ENCODE data around the gene CFAP410.
"Not testable (repeated sequence)": the region's sequence is repeated elsewhere in the genome, so short reads cannot be mapped to it uniquely, and the experiment has no call there.

CFAP410 gene

DNA sequence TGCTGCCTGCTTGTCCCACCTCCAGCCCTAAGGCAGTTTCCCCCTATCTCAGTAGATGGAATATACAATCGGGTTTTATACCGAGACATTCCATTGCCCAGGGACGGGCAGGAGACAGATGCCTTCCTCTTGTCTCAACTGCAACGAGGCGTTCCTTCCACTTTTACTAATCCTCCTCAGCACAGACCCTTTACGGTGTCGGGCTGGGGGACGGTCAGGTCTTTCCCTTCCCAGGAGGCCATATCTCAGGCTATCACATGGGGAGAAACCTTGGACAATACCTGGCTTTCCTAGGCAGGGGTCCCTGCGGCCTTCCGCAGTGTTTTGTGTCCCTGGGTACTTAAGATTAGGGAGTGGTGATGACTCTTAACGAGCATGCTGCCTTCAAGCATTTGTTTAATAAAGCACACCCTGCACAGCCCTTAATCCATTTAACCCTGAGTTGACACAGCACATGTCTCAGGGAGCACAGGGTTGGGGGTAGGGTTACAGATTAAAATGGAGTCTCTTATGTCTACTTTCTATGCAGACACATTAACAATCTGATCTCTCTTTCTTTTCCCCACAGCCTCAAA is 55.9 kb downstream of the CFAP410 start:
- not testable (repeated sequence) for H3K27ac Mint-ChIP-seq (ENCODE audit: low read depth); H3K27me3 Mint-ChIP-seq; H3K4me1 Mint-ChIP-seq; DNase-seq (ENCODE audit: low spot score in 2 of 2); H3K36me3 Mint-ChIP-seq (ENCODE audit: insufficient read depth); H3K4me3 Mint-ChIP-seq; ATAC-seq (replicated peaks; ENCODE audit: extremely low read depth, poor library complexity, severe bottlenecking); H3K9me3 Mint-ChIP-seq

DNA sequence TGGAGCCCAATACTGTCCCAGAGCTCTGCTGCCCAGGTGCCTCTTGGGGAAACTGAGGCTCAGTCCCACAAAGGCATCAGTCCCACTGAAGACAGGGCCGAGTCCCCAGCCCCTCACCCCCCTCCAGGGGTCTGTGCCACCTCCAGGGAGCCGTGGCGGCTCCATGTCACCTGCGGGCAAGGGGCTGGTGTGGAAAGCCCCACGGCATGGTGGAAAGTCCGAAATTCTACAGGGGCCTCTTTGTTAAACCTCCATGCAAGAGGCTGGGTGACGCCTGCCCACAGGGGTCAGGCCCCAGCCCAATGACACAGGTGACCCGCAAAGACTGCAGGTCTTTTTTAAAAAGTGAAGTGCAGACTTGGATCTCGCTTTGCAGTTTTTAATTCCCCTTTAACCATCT is 56.8 kb downstream of the CFAP410 start:
- Mint-ChIP-seq H3K36me3 (ENCODE audit: insufficient read depth) (no peaks in the 10 kb centered on the region), H3K9me3 (no peaks in the 10 kb centered on the region), H3K27ac (ENCODE audit: low read depth) (no peak overlapping the region), H3K4me1 (no peaks in the 10 kb centered on the region), H3K4me3 (no peak overlapping the region), H3K27me3 (no peaks in the 10 kb centered on the region)
- DNase-seq (ENCODE audit: low spot score in 2 of 2) (no peak), ATAC-seq (replicated peaks; ENCODE audit: extremely low read depth, poor library complexity, severe bottlenecking) (no peak)

DNA sequence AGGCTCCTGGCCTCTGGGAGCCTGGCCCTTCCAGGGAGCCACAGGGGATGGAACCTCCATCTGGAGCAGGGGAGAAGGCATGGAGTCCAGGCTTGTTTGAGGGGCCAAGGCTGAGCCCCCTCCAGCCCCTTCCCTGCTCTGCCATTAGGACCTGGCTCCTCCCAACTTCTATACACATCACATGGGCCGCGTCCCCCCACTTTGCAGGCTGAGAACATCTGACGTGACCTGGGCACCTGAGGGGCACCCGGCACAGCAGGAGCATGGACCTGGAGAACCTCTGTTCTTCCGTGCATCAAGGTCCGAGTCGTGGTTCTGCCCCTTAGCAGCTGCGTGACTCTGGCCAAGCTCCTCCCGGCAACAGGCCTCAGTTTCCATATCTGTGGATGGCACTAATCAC is 57.4 kb downstream of the CFAP410 start:
- Mint-ChIP-seq H3K4me1 (no peaks in the 10 kb centered on the region), H3K27ac (ENCODE audit: low read depth) (no peak overlapping the region), H3K36me3 (ENCODE audit: insufficient read depth) (no peaks in the 10 kb centered on the region), H3K9me3 (no peaks in the 10 kb centered on the region), H3K4me3 (no peak overlapping the region), H3K27me3 (no peaks in the 10 kb centered on the region)
- DNase-seq (ENCODE audit: low spot score in 2 of 2): no peak
- ATAC-seq (replicated peaks; ENCODE audit: extremely low read depth, poor library complexity, severe bottlenecking): no peak

DNA sequence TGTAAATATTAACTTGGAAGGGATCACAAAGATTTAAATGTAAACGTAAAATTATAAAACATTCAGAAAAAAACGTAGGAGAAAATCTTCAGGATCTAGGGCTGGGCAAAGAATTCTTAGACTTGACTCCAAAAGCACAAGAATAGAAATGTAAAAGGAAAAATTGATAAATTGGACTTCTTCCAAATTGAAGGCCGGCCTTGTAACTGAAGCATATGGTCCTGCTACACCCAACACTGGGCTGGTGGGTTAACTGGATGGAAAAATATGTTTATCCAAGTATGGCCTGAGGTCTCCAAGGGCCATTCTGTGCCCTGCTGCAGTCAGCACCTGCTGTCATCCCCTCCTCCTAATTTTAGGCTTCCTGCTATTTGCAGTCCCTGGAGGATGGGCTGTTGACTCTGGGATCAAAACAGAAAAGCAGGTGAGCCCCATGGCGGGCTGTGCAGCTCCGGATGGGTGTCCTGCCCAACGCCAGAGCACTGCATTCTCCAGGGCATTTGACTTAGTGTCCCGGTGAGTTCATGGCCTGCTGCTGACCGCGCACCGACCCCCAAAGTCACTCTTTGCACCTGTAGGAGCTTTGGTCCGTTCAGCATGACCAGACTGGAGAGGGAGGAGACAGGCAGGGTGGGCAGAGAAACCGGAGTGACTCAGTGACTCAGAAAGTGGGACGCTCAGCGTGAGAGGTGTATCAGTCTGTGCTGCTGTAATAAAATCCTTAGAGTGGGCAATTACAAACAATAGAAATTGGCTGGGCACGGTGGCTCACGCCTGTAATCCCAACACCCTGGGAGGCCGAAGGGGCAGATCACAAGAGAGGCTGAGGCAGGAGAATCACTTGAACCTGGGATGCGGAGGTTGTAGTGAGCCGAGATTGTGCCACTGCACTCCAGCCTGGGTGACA is 59.6 kb downstream of the CFAP410 start:
- H3K27me3 Mint-ChIP-seq: no peaks in the 10 kb centered on the region
- no peak overlapping the region for H3K27ac Mint-ChIP-seq (ENCODE audit: low read depth)
- no peak for ATAC-seq (replicated peaks; ENCODE audit: extremely low read depth, poor library complexity, severe bottlenecking)
- no peak overlapping the region for H3K4me3 Mint-ChIP-seq
- H3K4me1 Mint-ChIP-seq: no peaks in the 10 kb centered on the region
- H3K36me3 Mint-ChIP-seq (ENCODE audit: insufficient read depth): no peaks in the 10 kb centered on the region
- DNase-seq (ENCODE audit: low spot score in 2 of 2): no peak
- no peaks in the 10 kb centered on the region for H3K9me3 Mint-ChIP-seq
